HepG2 (cell line): ENCODE measurements around the gene PRODH. TPM values are rescaled to one million over a fixed set of nuclear protein-coding genes. Genes with fewer than 3 reads are reported as not detected.
"Not testable (repeated sequence)": the region's sequence is repeated elsewhere in the genome, so short reads cannot be mapped to it uniquely, and the experiment has no call there.

Source experiments
- ATAC-seq: fragments of 200-7000 bp; cut with Tn5 transposase; 3 replicates; pipeline ENCODE4 v1.9.1; 2020; ENCODE audit warnings: mild to moderate bottlenecking, moderate library complexity
- BruUV-seq: library from RNA; stranded (reverse); fragments of 400-500 nt; replicated peaks from 2 replicates; lab custom pipeline; 2021; lab: Mats Ljungman, UMichigan
- CTCF ChIA-PET: fragments of 300-600 bp; formaldehyde crosslinking; extraction: SDS; loops from one replicate; lab custom pipeline; 2021; ENCODE audit warnings: low total read pairs, inconsistent platforms, low intra/inter-chr PET ratio; lab: Yijun Ruan, JAX
- POLR2A ChIA-PET: fragments of 350-600 bp; sonication (Branson Sonifier 250); formaldehyde crosslinking; loops from one replicate; lab custom pipeline; 2020; ENCODE audit warnings: antibody characterized with exemption, inconsistent platforms; lab: Yijun Ruan, JAX
- DNase-seq: peaks from one replicate; pipeline ENCODE4 v3.0.0-alpha.2; 2015; ENCODE audit warnings: low spot score
- FAIRE-seq: peaks from 3 replicates; lab custom pipeline; 2011; peaks lifted over from hg19 to GRCh38; lab: Jason Lieb, UNC
- H2AFZ ChIP-seq: one replicate; pipeline ENCODE4 v1.6.1; 2011; ENCODE audit warnings: low read length, inconsistent platforms
- H3K27ac ChIP-seq: fragments of 300-600 bp; 3 replicates; pipeline ENCODE4 v1.8.0; 2011; ENCODE audit warnings: mixed run types, mild to moderate bottlenecking, mixed read lengths, low read length, inconsistent platforms; ENCODE audit not compliant: insufficient read depth; ENCODE audit errors: extremely low read length
- H3K27me3 ChIP-seq, 2 experiments: fragments of 200-600 bp in 1 of 2; 2 replicates in 1 of 2; 3 replicates in 1 of 2; pipeline versions ENCODE4 v1.6.0 to v1.8.0; 2011; ENCODE audit warnings: low read length in 2 of 2, mild to moderate bottlenecking in 2 of 2, moderate library complexity in 2 of 2, inconsistent platforms in 1 of 2; ENCODE audit not compliant: insufficient read depth in 2 of 2, control insufficient read depth in 1 of 2
- H3K36me3 ChIP-seq, 2 experiments: fragments of 200-600 bp in 1 of 2; replicated peaks in 1 of 2; 2 replicates in 1 of 2; 3 replicates in 1 of 2; pipeline versions ENCODE4 v1.5.1 to v1.8.0; 2011; ENCODE audit warnings: low read length in 2 of 2, inconsistent platforms in 1 of 2; ENCODE audit not compliant: insufficient read depth in 2 of 2, control insufficient read depth in 1 of 2
- H3K4me1 ChIP-seq: 2 replicates; pipeline ENCODE4 v1.5.1; 2012; ENCODE audit warnings: low read length, inconsistent platforms; ENCODE audit not compliant: insufficient read depth
- H3K4me2 ChIP-seq: 2 replicates; pipeline ENCODE4 v1.6.0; 2011; ENCODE audit warnings: low read depth, low read length, inconsistent platforms
- H3K4me3 ChIP-seq, 3 experiments: fragments of 200-600 bp in 1 of 3; sonication (generic), shearing (Covaris generic) in 1 of 3; replicated peaks in 1 of 3; 2 replicates each; pipeline ENCODE4 v1.5.1; 2011 to 2016; ENCODE audit warnings: low read length in 3 of 3, inconsistent platforms in 2 of 3, low read depth in 2 of 3, mild to moderate bottlenecking in 2 of 3, control low read depth in 1 of 3, mixed read lengths in 1 of 3; ENCODE audit not compliant: insufficient read depth in 1 of 3
- H3K79me2 ChIP-seq: one replicate; pipeline ENCODE4 v1.6.1; 2011; ENCODE audit warnings: low read length, inconsistent platforms; ENCODE audit not compliant: insufficient read depth
- H3K9ac ChIP-seq: 2 replicates; pipeline ENCODE4 v1.6.0; 2011; ENCODE audit warnings: mild to moderate bottlenecking, low read depth, low read length, inconsistent platforms; ENCODE audit not compliant: insufficient read depth
- H3K9me3 ChIP-seq: 2 replicates; pipeline ENCODE4 v1.5.1; 2012; ENCODE audit warnings: mild to moderate bottlenecking, low read length
- H4K20me1 ChIP-seq: 2 replicates; pipeline ENCODE4 v1.6.0; 2011; ENCODE audit warnings: inconsistent platforms, mild to moderate bottlenecking, low read length, moderate library complexity; ENCODE audit not compliant: insufficient read depth
- FOSL2 ChIP-seq: sonication (generic); formaldehyde crosslinking; IDR thresholded peaks from 2 replicates; pipeline ENCODE4 v1.4.0; 2020; ENCODE audit warnings: missing genetic modification reagents
- WGBS: methylation state at CpG from one replicate; pipeline ENCODE4 v1.1.6; 2017; ENCODE audit warnings: low lambda C conversion rate; 5-methylcytosine and 5-hydroxymethylcytosine counted together
- in situ Hi-C: cut with HindIII; loops from 2 replicates; pipeline ENCODE4 v1.10.0; 2017; ENCODE audit warnings: low pct_unique_long_range_greater_than_20kb; ENCODE audit not compliant: extremely low pct_ligation_motif_present
- intact Hi-C: fragments of 100-400 bp; cut with micrococcal nuclease; formaldehyde crosslinking; loops from one replicate; pipeline ENCODE4 v1.10.0; 2022; ENCODE audit not compliant: unreplicated experiment
- polyA plus RNA-seq, 8 experiments: library from polyadenylated mRNA; depleted of rRNA in 3 of 8; stranded (reverse) in 7 of 8; unstranded in 1 of 8; fragments of >200 nt; fragmentation: Illumina TruSeq in 4 of 8; extraction: Trizol in 4 of 8; gene quantifications; 2 replicates each; pipeline versions ENCODE4 v1.2.1 to v1.2.3, GENCODE V29; 2011 to 2016; ENCODE audit warnings: low read depth in 4 of 8, missing spikeins in 1 of 8, mixed read lengths in 1 of 8; ENCODE audit not compliant: insufficient read depth in 1 of 8
- total RNA-seq, 5 experiments: library from RNA; depleted of rRNA; stranded (reverse); fragments of >200 nt; fragmentation: Illumina TruSeq; extraction: Trizol; gene quantifications; 2 replicates each; pipeline ENCODE4 v1.2.3, GENCODE V29; 2016; ENCODE audit warnings: low read depth in 1 of 5

Gene PRODH
- total and polyA plus RNA-seq, 2 of the 13 experiments (the other 11 are each of a cell fraction or from before 2014, with no cell fraction given) = 0.29 to 0.30 TPM

GRCh38 chr22:18958738-18959137 is 22.6 kb upstream of the PRODH start:
- H3K9ac ChIP-seq, H3K36me3 ChIP-seq, H4K20me1 ChIP-seq, FAIRE-seq, POLR2A ChIA-PET, H3K9me3 ChIP-seq, ATAC-seq, intact Hi-C loops, H3K27ac ChIP-seq, H3K79me2 ChIP-seq, CTCF ChIA-PET, H2AFZ ChIP-seq, BruUV-seq, DNase-seq, H3K4me2 ChIP-seq, H3K4me3 ChIP-seq: not testable (repeated sequence)
- in situ Hi-C loops = loop anchor here (25.0 kb wide), 2 partner anchors 1204 to 1329 kb away; partner anchors contain the start of gene CCDC188
- peaks cover 4 to 11% of the 10 kb centered on the region in 2 experiments; a peak in 4 of 5 replicates for H3K27me3 ChIP-seq
- WGBS = 23% methylated on average over 4 of the region's 14 CpGs
- TF ChIP-seq FOSL2 (CRISPR knock-in tag) = 0 out of 2 replicates have a peak, but pooled peaks have one; percentile 13
- TF ChIP-seq, all 625 proteins: peak for 1; not testable (repeated sequence) for 624
- H3K4me1 ChIP-seq = not testable (repeated sequence)

- BruUV-seq, FAIRE-seq: not testable (repeated sequence)
- WGBS = 56% methylated on average over 7 of the region's 18 CpGs
Measured at GRCh38 chr22:18958321-18958705, 22.2 kb upstream of the PRODH start.

GRCh38 chr22:18957621-18958320 is 21.7 kb upstream of the PRODH start:
- H3K79me2 ChIP-seq, POLR2A ChIA-PET, CTCF ChIA-PET, H2AFZ ChIP-seq, H3K27ac ChIP-seq, DNase-seq, H4K20me1 ChIP-seq, BruUV-seq, H3K9me3 ChIP-seq, FAIRE-seq, H3K4me1 ChIP-seq, H3K4me2 ChIP-seq, H3K4me3 ChIP-seq, H3K36me3 ChIP-seq, intact Hi-C loops, ATAC-seq, H3K9ac ChIP-seq: not testable (repeated sequence)
- in situ Hi-C loops = loop anchor here (25.0 kb wide), 2 partner anchors 1205 to 1330 kb away; partner anchors contain the start of gene CCDC188
- peaks cover 4 to 11% of the 10 kb centered on the region in 2 experiments; a peak in 4 of 5 replicates for H3K27me3 ChIP-seq
- 7% methylated on average over 2 of the region's 18 CpGs for WGBS

More at GRCh38 chr22:18958321-18958705, 22.2 kb upstream of the PRODH start:
- H3K27ac ChIP-seq, H3K9ac ChIP-seq, H4K20me1 ChIP-seq, H3K4me3 ChIP-seq, DNase-seq, ATAC-seq, H3K79me2 ChIP-seq, H3K36me3 ChIP-seq, H2AFZ ChIP-seq, intact Hi-C loops, H3K9me3 ChIP-seq, CTCF ChIA-PET, POLR2A ChIA-PET, H3K4me1 ChIP-seq, H3K4me2 ChIP-seq: not testable (repeated sequence)
- in situ Hi-C loops = loop anchor here (25.0 kb wide), 2 partner anchors 1204 to 1329 kb away; partner anchors contain the start of gene CCDC188
- H3K27me3 ChIP-seq = peaks cover 4 to 11% of the 10 kb centered on the region in 2 experiments; a peak in 4 of 5 replicates

GRCh38 chr22:18956956-18957355 is 20.9 kb upstream of the PRODH start:
- DNase-seq, H3K27ac ChIP-seq, H3K9ac ChIP-seq, H3K4me3 ChIP-seq, ATAC-seq, POLR2A ChIA-PET, H3K4me1 ChIP-seq, FAIRE-seq, intact Hi-C loops, H3K79me2 ChIP-seq, H3K9me3 ChIP-seq, H2AFZ ChIP-seq, BruUV-seq, H4K20me1 ChIP-seq, CTCF ChIA-PET, H3K36me3 ChIP-seq, H3K27me3 ChIP-seq, H3K4me2 ChIP-seq: not testable (repeated sequence)
- in situ Hi-C loops = loop anchor here (25.0 kb wide), 2 partner anchors 1205 to 1330 kb away; partner anchors contain the start of gene CCDC188
- WGBS = 31% methylated on average over 9 of the region's 15 CpGs
